Adrenal gland (tissue), 12 donors: ENCODE data around the gene MBP. TPM values are rescaled to one million over a fixed set of nuclear protein-coding genes. Genes with fewer than 3 reads are reported as not detected.

ENCODE experiments used
- DNase-seq, 7 donors: peaks; one replicate each; pipeline ENCODE4 v3.0.0-alpha.2; 2019 to 2020
- H3K27ac ChIP-seq, 5 donors: fragments of 200-600 bp; sonication (generic) in 4 of 5; 1 replicate in 3 of 5; 2 replicates in 2 of 5; pipeline versions ENCODE4 v1.5.1 to v1.8.0; 2016 to 2020; ENCODE audit warnings: mild to moderate bottlenecking in 1 of 5
- H3K27me3 ChIP-seq: fragments of 200-600 bp; 2 replicates; pipeline ENCODE4 v1.8.0; 2021
- H3K36me3 ChIP-seq, 2 donors: fragments of 200-600 bp; replicated peaks in 1 of 2; 1 replicate in 1 of 2; 2 replicates in 1 of 2; pipeline versions ENCODE4 v1.5.1 to v1.8.0; 2018 to 2022
- H3K4me1 ChIP-seq, 2 donors: fragments of 200-600 bp; replicated peaks in 1 of 2; 1 replicate in 1 of 2; 2 replicates in 1 of 2; pipeline versions ENCODE4 v1.5.1 to v1.8.0; 2018 to 2021
- H3K4me3 ChIP-seq, 4 donors: fragments of 200-600 bp; sonication (generic) in 3 of 4; one replicate each; pipeline ENCODE4 v1.5.1; 2016 to 2018
- H3K9me3 ChIP-seq, 3 donors: fragments of 200-600 bp; sonication (generic) in 1 of 3; replicated peaks in 1 of 3; 1 replicate in 2 of 3; 2 replicates in 1 of 3; pipeline versions ENCODE4 v1.5.1 to v1.8.0; 2016 to 2021
- POLR2A ChIP-seq, 2 donors: fragments of 450-650 bp; IDR thresholded peaks; one replicate each; pipeline ENCODE4 v1.6.1; 2017; ENCODE audit warnings: antibody characterized with exemption in 2 of 2, mild to moderate bottlenecking in 2 of 2, moderate library complexity in 1 of 2
- WGBS, 4 donors: extraction: QIAGEN DNeasy Blood & Tissue Kit in 2 of 4; methylation state at CpG; one replicate each; pipeline versions ENCODE4 v1.1.5 to v1.1.7; 2013 to 2017; 5-methylcytosine and 5-hydroxymethylcytosine counted together
- intact Hi-C, 2 donors: fragments of 100-400 bp; cut with DNase I; formaldehyde crosslinking; loops; one replicate each; pipeline versions ENCODE4 v1.14.1 to v1.15.0; 2022 to 2023
- polyA plus RNA-seq, 3 donors: library from polyadenylated mRNA; stranded (reverse); fragments of 200-250 nt in 2 of 3; fragments of 350-450 nt in 1 of 3; fragmentation: Illumina TruSeq in 1 of 3; extraction: RNeasy Lipid Tissue Mini Kit (QIAGEN cat#74804) in 1 of 3; gene quantifications; one replicate each; pipeline ENCODE4 v1.2.3, GENCODE V29; 2013 to 2014
- total RNA-seq, 9 donors: library from RNA; depleted of rRNA in 4 of 9; stranded (reverse); fragments of >200 nt in 4 of 9; fragments of 120-200 nt in 1 of 9; fragmentation: NEBNext Ultra II Directional in 1 of 9; extraction: Animal tissue kit (Norgen Biotek cat#: 25700) in 1 of 9; gene quantifications; one replicate each; pipeline versions ENCODE4 v1.1.0 to v1.2.4, GENCODE V29; 2013 to 2023
- TF ChIP-seq, protein P1 (sequence below), 6 experiments: fragments of 450-650 bp in 4 of 6; fragments of 200-600 bp in 2 of 6; sonication (generic) in 1 of 6; IDR thresholded peaks; 1 replicate in 5 of 6; 2 replicates in 1 of 6; pipeline versions ENCODE4 v1.5.1 to v1.8.0; 2016 to 2021; ENCODE audit warnings: antibody characterized with exemption in 6 of 6, mild to moderate bottlenecking in 2 of 6, moderate library complexity in 1 of 6
- donor health status: healthy with polysubstance abuse.
- donor health status: Bipolar disorder and iron deficiency.
- donor health status: DM: yes; HTN: yes; CAD: no.
- donor health status: DM: no; HTN: no; CAD: no.
- donor health status: DM: no; HTN: no; CAD: no.
- donor health status: DM: yes; HTN: yes; CAD: no.

MBP gene
- total and polyA plus RNA-seq, 12 donors: 1.8 to 23.7 (median 13.7) TPM

DNA sequence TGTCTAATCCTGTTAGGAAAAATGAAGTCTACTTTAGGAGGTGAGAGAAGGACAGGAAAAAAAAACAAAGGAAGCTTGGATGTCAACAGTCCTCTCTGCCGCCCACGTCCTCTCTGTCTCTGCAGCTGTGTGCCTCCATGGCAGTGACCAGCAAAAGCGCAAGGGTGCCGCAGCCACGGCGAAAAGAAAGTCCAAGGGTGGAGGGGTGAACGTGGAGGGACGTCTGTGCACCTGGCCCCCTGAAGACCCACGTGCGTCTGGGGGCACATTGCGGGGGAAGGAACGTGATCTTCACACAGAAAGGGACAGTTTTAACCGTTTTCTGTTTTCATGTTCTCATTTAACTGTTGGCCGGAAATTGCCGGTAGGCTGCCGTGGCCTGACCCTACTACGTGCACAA is 152.7 kb downstream of the MBP start:
- H3K36me3 ChIP-seq: no peaks in the 10 kb centered on the region
- no peaks in the 10 kb centered on the region for H3K27me3 ChIP-seq
- TF ChIP-seq, protein P1, sequence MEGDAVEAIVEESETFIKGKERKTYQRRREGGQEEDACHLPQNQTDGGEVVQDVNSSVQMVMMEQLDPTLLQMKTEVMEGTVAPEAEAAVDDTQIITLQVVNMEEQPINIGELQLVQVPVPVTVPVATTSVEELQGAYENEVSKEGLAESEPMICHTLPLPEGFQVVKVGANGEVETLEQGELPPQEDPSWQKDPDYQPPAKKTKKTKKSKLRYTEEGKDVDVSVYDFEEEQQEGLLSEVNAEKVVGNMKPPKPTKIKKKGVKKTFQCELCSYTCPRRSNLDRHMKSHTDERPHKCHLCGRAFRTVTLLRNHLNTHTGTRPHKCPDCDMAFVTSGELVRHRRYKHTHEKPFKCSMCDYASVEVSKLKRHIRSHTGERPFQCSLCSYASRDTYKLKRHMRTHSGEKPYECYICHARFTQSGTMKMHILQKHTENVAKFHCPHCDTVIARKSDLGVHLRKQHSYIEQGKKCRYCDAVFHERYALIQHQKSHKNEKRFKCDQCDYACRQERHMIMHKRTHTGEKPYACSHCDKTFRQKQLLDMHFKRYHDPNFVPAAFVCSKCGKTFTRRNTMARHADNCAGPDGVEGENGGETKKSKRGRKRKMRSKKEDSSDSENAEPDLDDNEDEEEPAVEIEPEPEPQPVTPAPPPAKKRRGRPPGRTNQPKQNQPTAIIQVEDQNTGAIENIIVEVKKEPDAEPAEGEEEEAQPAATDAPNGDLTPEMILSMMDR (IDR thresholded peaks at IDR 0.05): no peak
- TF ChIP-seq POLR2A (IDR thresholded peaks at IDR 0.05): no peak
- WGBS, 4 donors: 83 to 89% (median 87%) methylated on average over 17 of the region's 17 CpGs
- intact Hi-C loops: loop anchor here (5.0 to 10.0 kb wide), 2 partner anchors 175 to 178 kb away; no protein-coding TSS in a partner anchor
- H3K27ac ChIP-seq: no peak overlapping the region
- no peak overlapping the region for H3K4me3 ChIP-seq
- peaks cover 0 to 6% of the 10 kb centered on the region in 2 donors for H3K4me1 ChIP-seq
- no peaks in the 10 kb centered on the region for H3K9me3 ChIP-seq
- DNase-seq: peak in 1 of 7 donors; percentile 7

DNA sequence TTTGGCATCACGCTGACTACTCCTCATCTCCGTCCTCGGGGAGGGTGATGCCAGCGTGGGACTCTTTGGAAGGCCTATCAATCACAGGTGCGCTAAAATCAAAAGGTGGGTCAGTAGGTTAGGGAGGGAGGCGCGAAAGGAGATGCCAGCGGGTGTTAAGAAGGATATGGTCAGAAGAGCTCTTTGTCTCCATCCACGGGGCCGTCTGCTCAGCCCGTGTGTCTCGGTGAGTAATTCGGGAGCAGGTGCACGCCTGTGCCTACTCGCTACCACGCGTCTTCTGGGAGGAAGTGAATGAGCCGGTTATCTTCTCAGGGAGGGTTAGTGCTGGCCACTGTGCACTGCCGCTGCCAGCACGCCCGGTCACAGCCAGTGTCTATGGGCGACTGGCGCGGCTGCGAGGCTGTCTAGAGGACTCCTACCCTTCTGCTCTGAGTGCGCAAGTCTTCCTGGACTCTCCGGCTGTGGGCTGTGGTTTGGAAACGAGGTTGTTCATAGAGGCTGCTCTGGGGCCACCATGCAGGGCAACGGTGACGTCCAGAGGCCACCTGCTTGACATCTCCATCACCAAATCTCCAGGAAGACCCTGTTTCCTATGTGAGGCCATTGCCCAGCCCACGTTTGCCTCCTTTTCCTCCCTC is 153.4 kb downstream of the MBP start:
- no peak overlapping the region for H3K27ac ChIP-seq
- TF ChIP-seq, protein P1 (IDR thresholded peaks at IDR 0.05): no peak
- no peak for TF ChIP-seq POLR2A (IDR thresholded peaks at IDR 0.05)
- no peaks in the 10 kb centered on the region for H3K36me3 ChIP-seq
- peak in 1 of 7 donors; percentile 10 for DNase-seq
- peaks cover 0 to 6% of the 10 kb centered on the region in 2 donors for H3K4me1 ChIP-seq
- 94 to 95% (median 94%) methylated on average over 20 to 31 of the region's 31 CpGs for WGBS, 4 donors
- H3K4me3 ChIP-seq: no peak overlapping the region
- H3K27me3 ChIP-seq: no peaks in the 10 kb centered on the region
- H3K9me3 ChIP-seq: no peaks in the 10 kb centered on the region
- intact Hi-C loops: no loop called here

DNA sequence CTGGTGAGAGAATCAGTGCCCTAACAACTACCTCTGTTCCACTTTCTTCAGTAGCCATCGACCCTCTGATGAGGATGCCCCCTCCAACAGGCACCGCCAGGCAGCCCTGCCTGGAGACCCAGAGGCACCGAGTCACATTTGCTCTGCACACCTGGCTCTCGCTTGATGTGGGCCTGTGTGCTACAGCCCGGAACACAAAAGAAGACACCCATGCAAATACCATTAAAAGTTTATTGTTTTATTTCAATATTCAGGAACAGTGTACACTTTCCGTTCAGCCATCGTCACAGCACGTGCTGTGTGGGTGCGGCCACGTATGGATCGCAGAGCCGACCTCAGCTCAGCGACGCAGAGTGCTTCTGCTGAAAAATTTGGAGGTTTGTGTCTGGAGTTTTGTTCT is 154.0 kb downstream of the MBP start:
- intact Hi-C loops: no loop called here
- no peak overlapping the region for H3K4me3 ChIP-seq
- no peak for DNase-seq
- H3K36me3 ChIP-seq: no peaks in the 10 kb centered on the region
- no peak overlapping the region for H3K27ac ChIP-seq
- H3K27me3 ChIP-seq: no peaks in the 10 kb centered on the region
- no peak for TF ChIP-seq POLR2A (IDR thresholded peaks at IDR 0.05)
- TF ChIP-seq, protein P1 (IDR thresholded peaks at IDR 0.05): no peak
- H3K4me1 ChIP-seq: peaks cover 0 to 6% of the 10 kb centered on the region in 2 donors
- no peaks in the 10 kb centered on the region for H3K9me3 ChIP-seq
- 90 to 98% (median 92%) methylated on average over 14 of the region's 14 CpGs for WGBS, 4 donors

DNA sequence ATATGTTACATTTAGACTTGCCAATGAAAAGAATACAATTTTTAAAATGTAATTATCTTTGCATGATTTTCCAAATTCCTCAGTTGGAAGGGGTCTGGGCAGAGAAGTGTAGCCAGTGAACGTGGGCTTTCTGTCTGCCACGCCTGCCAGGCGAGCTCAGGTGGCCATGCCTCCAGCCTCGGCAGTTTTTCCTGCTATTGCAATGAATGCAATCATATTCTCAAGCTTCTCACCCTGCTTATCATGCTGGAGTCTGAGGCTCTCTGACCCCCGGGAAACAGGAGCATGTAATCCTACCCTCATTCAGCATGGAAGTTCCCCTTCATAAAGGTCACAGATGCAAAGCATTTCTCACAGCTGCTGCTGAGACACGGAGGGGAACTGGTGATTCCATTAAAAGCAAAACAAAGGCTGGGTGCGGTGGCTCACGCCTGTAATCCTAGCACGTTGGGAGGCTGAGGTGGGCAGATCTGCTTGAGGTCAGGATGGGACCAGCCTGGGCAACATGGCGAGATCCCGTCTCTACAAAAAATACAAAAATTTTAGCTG is 154.8 kb downstream of the MBP start:
- intact Hi-C loops: no loop called here
- DNase-seq: peak in 1 of 7 donors; percentile 6
- Histone ChIP-seq H3K27ac (no peak overlapping the region), H3K4me3 (no peak overlapping the region), H3K27me3 (no peaks in the 10 kb centered on the region), H3K36me3 (no peaks in the 10 kb centered on the region), H3K9me3 (no peaks in the 10 kb centered on the region), H3K4me1 (no peaks in the 10 kb centered on the region)
- WGBS, 4 donors: 75 to 83% (median 81%) methylated on average over 11 of the region's 11 CpGs
- TF ChIP-seq, protein P1 (IDR thresholded peaks at IDR 0.05): no peak
